ENCODE results near the gene TFE3.
"Not testable (repeated sequence)": the region's sequence is repeated elsewhere in the genome, so short reads cannot be mapped to it uniquely, and the experiment has no call there.

The TFE3 gene

DNA sequence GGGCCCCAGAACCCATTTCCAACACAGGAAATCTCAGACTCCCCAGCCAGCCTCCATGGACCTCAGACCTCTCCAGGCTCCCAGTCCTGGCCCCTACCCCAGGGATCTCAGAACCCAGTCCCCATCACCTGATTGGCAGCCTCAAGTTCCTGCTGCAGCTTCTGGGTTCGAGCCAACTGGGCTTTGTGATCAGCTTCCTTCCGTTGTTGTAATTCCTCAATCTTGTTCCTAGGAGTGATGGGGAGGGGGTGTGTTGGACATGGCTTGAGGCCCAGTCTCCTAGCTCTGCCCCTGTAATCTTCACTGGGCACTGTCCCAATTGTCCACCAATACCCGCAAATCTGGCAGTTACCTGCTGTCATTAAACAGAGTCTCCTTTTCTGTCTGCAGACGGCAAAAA is 53.7 kb downstream of the TFE3 start:
- no peak overlapping the region for H3K4me3 ChIP-seq (ENCODE audit: low read depth, low read length)
- TF ChIP-seq, protein P1, sequence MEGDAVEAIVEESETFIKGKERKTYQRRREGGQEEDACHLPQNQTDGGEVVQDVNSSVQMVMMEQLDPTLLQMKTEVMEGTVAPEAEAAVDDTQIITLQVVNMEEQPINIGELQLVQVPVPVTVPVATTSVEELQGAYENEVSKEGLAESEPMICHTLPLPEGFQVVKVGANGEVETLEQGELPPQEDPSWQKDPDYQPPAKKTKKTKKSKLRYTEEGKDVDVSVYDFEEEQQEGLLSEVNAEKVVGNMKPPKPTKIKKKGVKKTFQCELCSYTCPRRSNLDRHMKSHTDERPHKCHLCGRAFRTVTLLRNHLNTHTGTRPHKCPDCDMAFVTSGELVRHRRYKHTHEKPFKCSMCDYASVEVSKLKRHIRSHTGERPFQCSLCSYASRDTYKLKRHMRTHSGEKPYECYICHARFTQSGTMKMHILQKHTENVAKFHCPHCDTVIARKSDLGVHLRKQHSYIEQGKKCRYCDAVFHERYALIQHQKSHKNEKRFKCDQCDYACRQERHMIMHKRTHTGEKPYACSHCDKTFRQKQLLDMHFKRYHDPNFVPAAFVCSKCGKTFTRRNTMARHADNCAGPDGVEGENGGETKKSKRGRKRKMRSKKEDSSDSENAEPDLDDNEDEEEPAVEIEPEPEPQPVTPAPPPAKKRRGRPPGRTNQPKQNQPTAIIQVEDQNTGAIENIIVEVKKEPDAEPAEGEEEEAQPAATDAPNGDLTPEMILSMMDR (IDR thresholded peaks at IDR 0.05; ENCODE audit: low read depth, low read length) = no peak

GRCh38 chrX:48983896-48984295 is 59.3 kb downstream of the TFE3 start:
- no peak overlapping the region for H3K4me3 ChIP-seq (ENCODE audit: low read depth, low read length)
- TF ChIP-seq, protein P1 (IDR thresholded peaks at IDR 0.05; ENCODE audit: low read depth, low read length) = no peak

DNA sequence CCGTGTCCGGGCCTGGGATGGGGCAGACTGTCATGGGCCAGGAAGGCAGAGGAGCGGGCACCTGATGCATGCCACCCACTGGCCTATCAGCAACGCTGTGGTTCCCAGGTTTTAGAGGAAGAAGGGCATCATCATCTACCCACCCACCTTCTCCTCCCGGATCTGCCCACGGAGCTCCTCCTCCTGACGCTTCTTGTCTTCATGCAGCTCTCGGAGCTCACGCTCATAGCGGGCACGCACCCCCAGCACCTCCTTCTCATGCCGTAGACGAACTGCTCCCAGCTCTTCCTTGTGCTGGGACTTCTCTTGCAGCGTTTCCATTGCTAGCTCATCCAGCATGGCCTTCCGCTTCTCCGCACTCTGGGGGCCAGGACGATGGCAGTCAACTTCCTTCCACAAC is 60.1 kb downstream of the TFE3 start:
- no peak overlapping the region for H3K4me3 ChIP-seq (ENCODE audit: low read depth, low read length)
- TF ChIP-seq, protein P1 (IDR thresholded peaks at IDR 0.05; ENCODE audit: low read depth, low read length) = no peak

DNA sequence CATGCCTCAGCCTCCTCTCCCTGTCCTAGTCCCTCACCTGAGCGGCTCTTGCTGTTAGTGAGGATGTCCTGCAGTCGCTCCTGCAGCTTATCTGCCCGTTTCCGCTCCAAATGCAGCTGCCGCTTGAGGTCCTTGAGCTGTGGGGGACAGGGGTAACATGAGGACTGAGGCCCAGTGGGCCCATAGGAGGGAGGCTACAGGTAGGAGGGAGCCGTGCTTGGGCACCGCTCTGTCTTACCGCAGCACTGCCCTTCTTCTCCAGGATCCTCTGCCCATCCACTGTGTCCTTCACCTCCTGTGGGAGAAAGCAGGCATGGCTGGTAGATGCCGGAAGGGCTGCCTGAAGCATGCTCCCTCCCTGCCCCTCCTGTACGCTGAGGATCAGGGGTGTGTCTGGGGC is 62.0 kb downstream of the TFE3 start:
- TF ChIP-seq, protein P1 (IDR thresholded peaks at IDR 0.05; ENCODE audit: low read depth, low read length) = no peak
- no peak overlapping the region for H3K4me3 ChIP-seq (ENCODE audit: low read depth, low read length)

GRCh38 chrX:48980341-48980740 is 62.8 kb downstream of the TFE3 start:
- H3K4me3 ChIP-seq (ENCODE audit: low read depth, low read length) = not testable (repeated sequence)
